CD4-positive, alpha-beta T cell (primary cell): ENCODE results near the gene RPTOR. TPM values are rescaled to one million over a fixed set of nuclear protein-coding genes. Genes with fewer than 3 reads are reported as not detected.

Source experiments
- ATAC-seq: fragments of 200-7000 bp; cut with Tn5 transposase; one replicate; pipeline ENCODE4 v1.10.0; 2022; ENCODE audit warnings: mild to moderate bottlenecking; ENCODE audit not compliant: poor library complexity
- CTCF ChIA-PET: fragments of 350-600 bp; sonication (Branson Sonifier 250); formaldehyde crosslinking; loops from one replicate; lab custom pipeline; 2021; ENCODE audit warnings: antibody characterized with exemption, inconsistent platforms; lab: Charles Lee
- POLR2A ChIA-PET: fragments of 350-600 bp; sonication (Branson Sonifier 250); formaldehyde crosslinking; loops from one replicate; lab custom pipeline; 2021; ENCODE audit warnings: antibody characterized with exemption, inconsistent platforms; lab: Charles Lee
- DNase-seq, 14 experiments: peaks; one replicate each; pipeline ENCODE4 v3.0.0-alpha.2; 2013 to 2020; ENCODE audit warnings: mixed read lengths in 2 of 14
- H3K27ac ChIP-seq, 2 donors: one replicate each; pipeline versions ENCODE4 v1.5.1 to v1.7.0; 2013; ENCODE audit warnings: low read length in 2 of 2, low read depth in 1 of 2, mild to moderate bottlenecking in 1 of 2
- H3K27me3 ChIP-seq, 2 experiments: 1 replicate in 1 of 2; 2 replicates in 1 of 2; pipeline versions ENCODE4 v1.6.1 to v1.7.0; 2013; ENCODE audit warnings: low read length in 2 of 2, control low read depth in 1 of 2, mild to moderate bottlenecking in 1 of 2, moderate library complexity in 1 of 2; ENCODE audit not compliant: insufficient read depth in 2 of 2, control insufficient read depth in 1 of 2
- H3K36me3 ChIP-seq: one replicate; pipeline ENCODE4 v1.6.1; 2013; ENCODE audit warnings: low read length, control low read depth; ENCODE audit not compliant: insufficient read depth
- H3K4me1 ChIP-seq: one replicate; pipeline ENCODE4 v1.6.1; 2013; ENCODE audit warnings: low read length, control low read depth; ENCODE audit not compliant: insufficient read depth
- H3K4me3 ChIP-seq: one replicate; pipeline ENCODE4 v1.5.1; 2013; ENCODE audit warnings: mild to moderate bottlenecking, low read length, moderate library complexity
- H3K9me3 ChIP-seq, 2 experiments: 1 replicate in 1 of 2; 2 replicates in 1 of 2; pipeline versions ENCODE4 v1.6.1 to v1.7.0; 2013; ENCODE audit warnings: low read length in 2 of 2, mild to moderate bottlenecking in 2 of 2, control low read depth in 1 of 2, moderate library complexity in 1 of 2; ENCODE audit not compliant: control insufficient read depth in 1 of 2, insufficient read depth in 1 of 2
- H3K27ac Mint-ChIP-seq: one replicate; pipeline ENCODE4 v1.8.0; 2020; ENCODE audit warnings: mixed read lengths
- H3K27me3 Mint-ChIP-seq: one replicate; pipeline ENCODE4 v1.8.0; 2021; ENCODE audit warnings: mixed read lengths
- H3K36me3 Mint-ChIP-seq: one replicate; pipeline ENCODE4 v1.8.0; 2021; ENCODE audit warnings: low read depth, mixed read lengths
- H3K4me1 Mint-ChIP-seq: one replicate; pipeline ENCODE4 v1.8.0; 2021; ENCODE audit warnings: low read depth, mixed read lengths
- H3K4me3 Mint-ChIP-seq: one replicate; pipeline ENCODE4 v1.8.0; 2020; ENCODE audit warnings: mild to moderate bottlenecking, mixed read lengths
- H3K9me3 Mint-ChIP-seq: one replicate; pipeline ENCODE4 v1.8.0; 2020; ENCODE audit warnings: mixed read lengths
- intact Hi-C, 2 experiments: fragments of 100-400 bp; cut with DNase I in 1 of 2; cut with micrococcal nuclease in 1 of 2; formaldehyde crosslinking; loops; one replicate each; pipeline versions ENCODE4 v1.15.1 to v1.9.0; 2023 to 2025; cut with DNase I, micrococcal nuclease
- total RNA-seq, 174 experiments: library from RNA in 2 of 174; stranded (reverse) in 2 of 174; gene quantifications; one replicate each; pipeline ENCODE4 v1.2.3 and lab custom pipeline; 2021 to 2026
- TF ChIP-seq, protein P1 (sequence below): fragments of 200-600 bp; IDR thresholded peaks from one replicate; pipeline ENCODE4 v1.8.0; 2022; ENCODE audit warnings: antibody characterized with exemption, mild to moderate bottlenecking

RPTOR gene
- total RNA-seq, 2 experiments from 2014 or later = 45.0 to 47.1 TPM

DNA sequence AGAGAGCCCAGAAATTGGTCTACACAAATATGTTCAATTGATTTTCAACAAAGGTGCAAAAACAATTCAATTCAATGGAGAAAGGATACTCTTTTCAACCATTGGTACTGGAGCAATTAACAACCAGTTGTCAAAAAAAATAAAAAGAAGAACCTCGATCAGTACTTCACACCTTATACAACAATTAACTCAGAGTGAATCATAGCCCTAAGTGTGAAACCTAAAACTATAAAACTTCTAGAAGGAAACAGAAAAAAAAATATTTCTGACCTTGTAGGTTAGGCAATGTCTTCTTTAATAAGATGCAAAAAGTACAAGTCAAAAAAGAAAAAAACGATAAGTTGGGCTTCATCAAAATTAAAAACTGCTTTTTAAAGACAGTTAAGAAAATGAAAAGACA lies 390.9 kb downstream of the RPTOR start:
- Histone ChIP-seq H3K4me1 (peaks cover 28% of the 10 kb centered on the region), H3K4me3 (no peak overlapping the region), H3K9me3 (no peaks in the 10 kb centered on the region), H3K27me3 (no peaks in the 10 kb centered on the region), H3K27ac (no peak overlapping the region), H3K36me3 (peaks cover 5% of the 10 kb centered on the region)
- ATAC-seq (no peak), DNase-seq (peak in 1 of 14 experiments; percentile 24)
- H3K4me3 Mint-ChIP-seq = no peak overlapping the region
- no peaks in the 10 kb centered on the region for H3K9me3 Mint-ChIP-seq
- TF ChIP-seq, protein P1, sequence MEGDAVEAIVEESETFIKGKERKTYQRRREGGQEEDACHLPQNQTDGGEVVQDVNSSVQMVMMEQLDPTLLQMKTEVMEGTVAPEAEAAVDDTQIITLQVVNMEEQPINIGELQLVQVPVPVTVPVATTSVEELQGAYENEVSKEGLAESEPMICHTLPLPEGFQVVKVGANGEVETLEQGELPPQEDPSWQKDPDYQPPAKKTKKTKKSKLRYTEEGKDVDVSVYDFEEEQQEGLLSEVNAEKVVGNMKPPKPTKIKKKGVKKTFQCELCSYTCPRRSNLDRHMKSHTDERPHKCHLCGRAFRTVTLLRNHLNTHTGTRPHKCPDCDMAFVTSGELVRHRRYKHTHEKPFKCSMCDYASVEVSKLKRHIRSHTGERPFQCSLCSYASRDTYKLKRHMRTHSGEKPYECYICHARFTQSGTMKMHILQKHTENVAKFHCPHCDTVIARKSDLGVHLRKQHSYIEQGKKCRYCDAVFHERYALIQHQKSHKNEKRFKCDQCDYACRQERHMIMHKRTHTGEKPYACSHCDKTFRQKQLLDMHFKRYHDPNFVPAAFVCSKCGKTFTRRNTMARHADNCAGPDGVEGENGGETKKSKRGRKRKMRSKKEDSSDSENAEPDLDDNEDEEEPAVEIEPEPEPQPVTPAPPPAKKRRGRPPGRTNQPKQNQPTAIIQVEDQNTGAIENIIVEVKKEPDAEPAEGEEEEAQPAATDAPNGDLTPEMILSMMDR = no peak
- peaks cover 25% of the 10 kb centered on the region for H3K4me1 Mint-ChIP-seq
- ChIA-PET CTCF (no interaction called here), POLR2A (no interaction called here)
- intact Hi-C loops = no loop called here
- peaks cover 5% of the 10 kb centered on the region for H3K36me3 Mint-ChIP-seq
- H3K27me3 Mint-ChIP-seq = no peaks in the 10 kb centered on the region
- H3K27ac Mint-ChIP-seq = no peak overlapping the region

DNA sequence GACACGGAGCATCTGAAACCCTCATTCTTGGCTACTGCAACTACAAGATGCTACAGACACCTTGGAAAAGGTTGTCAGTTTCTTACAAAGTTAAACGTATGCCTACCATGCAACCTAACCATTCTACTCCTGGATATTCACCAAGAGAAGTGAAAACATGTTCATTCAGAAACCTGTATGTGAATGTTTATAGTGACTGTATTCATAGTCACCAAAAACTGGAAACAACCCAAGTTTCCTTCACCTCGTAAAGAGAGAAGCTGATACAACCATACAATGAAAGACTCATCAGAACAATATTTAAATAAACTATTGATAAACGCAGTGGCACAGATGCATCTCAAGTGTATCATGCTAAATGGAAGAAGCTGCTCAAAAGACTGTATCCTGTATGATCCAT lies 391.6 kb downstream of the RPTOR start:
- no peak for DNase-seq
- H3K36me3 ChIP-seq = peaks cover 12% of the 10 kb centered on the region
- TF ChIP-seq, protein P1 = no peak
- H3K36me3 Mint-ChIP-seq = peaks cover 5% of the 10 kb centered on the region
- peaks cover 28% of the 10 kb centered on the region for H3K4me1 ChIP-seq
- ChIA-PET CTCF (no interaction called here), POLR2A (no interaction called here)
- intact Hi-C loops = no loop called here
- H3K27me3 Mint-ChIP-seq = no peaks in the 10 kb centered on the region
- H3K9me3 Mint-ChIP-seq = no peaks in the 10 kb centered on the region
- no peak for ATAC-seq
- H3K4me1 Mint-ChIP-seq = peaks cover 25% of the 10 kb centered on the region
- peak overlapping the region; percentile 73 for H3K27ac Mint-ChIP-seq
- H3K9me3 ChIP-seq = no peaks in the 10 kb centered on the region
- no peak overlapping the region for H3K4me3 ChIP-seq
- no peaks in the 10 kb centered on the region for H3K27me3 ChIP-seq
- no peak overlapping the region for H3K27ac ChIP-seq
- no peak overlapping the region for H3K4me3 Mint-ChIP-seq

DNA sequence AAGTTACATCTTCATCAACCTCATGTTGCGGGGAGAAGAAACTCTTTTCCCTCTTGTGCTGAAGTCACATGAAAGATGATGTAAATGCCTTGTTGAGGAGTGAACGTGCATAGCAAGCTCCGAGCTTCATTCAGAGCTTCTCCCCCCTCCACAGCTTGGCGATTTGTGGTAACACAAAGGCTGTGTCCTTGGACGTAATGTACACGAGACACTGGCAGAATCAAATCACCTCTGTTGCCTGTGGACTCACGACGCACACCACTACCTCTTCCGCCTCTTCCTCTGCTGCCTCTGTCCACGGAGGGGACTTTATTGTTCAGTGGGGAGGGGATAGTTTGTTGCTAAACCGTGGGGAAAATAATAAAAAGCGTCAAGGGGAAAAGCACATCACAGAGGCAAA lies 392.1 kb downstream of the RPTOR start:
- Mint-ChIP-seq H3K9me3 (no peaks in the 10 kb centered on the region), H3K27ac (peak overlapping the region; percentile 73), H3K27me3 (no peaks in the 10 kb centered on the region), H3K4me3 (no peak overlapping the region), H3K36me3 (peaks cover 5% of the 10 kb centered on the region), H3K4me1 (peaks cover 25% of the 10 kb centered on the region)
- no peak for ATAC-seq
- Histone ChIP-seq H3K9me3 (no peaks in the 10 kb centered on the region), H3K27me3 (no peaks in the 10 kb centered on the region), H3K27ac (no peak overlapping the region), H3K4me1 (peaks cover 28% of the 10 kb centered on the region), H3K4me3 (no peak overlapping the region), H3K36me3 (peaks cover 14% of the 10 kb centered on the region)
- ChIA-PET CTCF (no interaction called here), POLR2A (no interaction called here)
- TF ChIP-seq, protein P1 = no peak
- intact Hi-C loops = no loop called here
- DNase-seq = no peak
